H1 (cell line): ENCODE results near the gene MRPS34.

ENCODE experiments used
- CEBPB ChIP-seq: IDR thresholded peaks from 2 replicates; pipeline ENCODE4 v1.6.1; 2012; ENCODE audit warnings: low read depth, low read length
- CTBP2 ChIP-seq: IDR thresholded peaks from 2 replicates; pipeline ENCODE4 v1.7.0; 2011; ENCODE audit warnings: borderline replicate concordance, mild to moderate bottlenecking, moderate library complexity, mixed read lengths, low read length; ENCODE audit not compliant: insufficient read depth, insufficient read length
- EZH2 ChIP-seq: fragments of 200-600 bp; sonication (generic); IDR thresholded peaks from 2 replicates; pipeline ENCODE4 v1.7.1; 2012; ENCODE audit warnings: low read depth, mild to moderate bottlenecking, moderate library complexity, low read length, inconsistent platforms; ENCODE audit not compliant: severe bottlenecking
- FOSL1 ChIP-seq: IDR thresholded peaks from 2 replicates; pipeline ENCODE4 v1.6.1; 2011; ENCODE audit warnings: mild to moderate bottlenecking, low read depth, low read length, moderate library complexity; ENCODE audit not compliant: insufficient read depth
- NRF1 ChIP-seq: IDR thresholded peaks from 2 replicates; pipeline ENCODE4 v1.6.1; 2011; ENCODE audit warnings: mild to moderate bottlenecking, low read depth, low read length, improper control_type of control experiment
- POLR2A ChIP-seq, 2 experiments: IDR thresholded peaks; 1 replicate in 1 of 2; 2 replicates in 1 of 2; pipeline ENCODE4 v1.6.1; 2011; ENCODE audit warnings: low read depth in 2 of 2, low read length in 2 of 2, mild to moderate bottlenecking in 2 of 2; ENCODE audit errors: control extremely low read depth in 1 of 2
- YY1 ChIP-seq: IDR thresholded peaks from 2 replicates; pipeline ENCODE4 v1.6.1; 2011; ENCODE audit warnings: low read depth, mild to moderate bottlenecking, low read length
- TF ChIP-seq, protein P1 (sequence below), 3 experiments: IDR thresholded peaks; 1 replicate in 2 of 3; 2 replicates in 1 of 3; pipeline versions ENCODE4 v1.5.1 to v1.6.1; 2011; ENCODE audit warnings: low read length in 3 of 3, mild to moderate bottlenecking in 3 of 3, inconsistent platforms in 2 of 3, low read depth in 1 of 3, moderate library complexity in 1 of 3; ENCODE audit not compliant: insufficient read depth in 1 of 3; ENCODE audit errors: control extremely low read depth in 1 of 3

DNA sequence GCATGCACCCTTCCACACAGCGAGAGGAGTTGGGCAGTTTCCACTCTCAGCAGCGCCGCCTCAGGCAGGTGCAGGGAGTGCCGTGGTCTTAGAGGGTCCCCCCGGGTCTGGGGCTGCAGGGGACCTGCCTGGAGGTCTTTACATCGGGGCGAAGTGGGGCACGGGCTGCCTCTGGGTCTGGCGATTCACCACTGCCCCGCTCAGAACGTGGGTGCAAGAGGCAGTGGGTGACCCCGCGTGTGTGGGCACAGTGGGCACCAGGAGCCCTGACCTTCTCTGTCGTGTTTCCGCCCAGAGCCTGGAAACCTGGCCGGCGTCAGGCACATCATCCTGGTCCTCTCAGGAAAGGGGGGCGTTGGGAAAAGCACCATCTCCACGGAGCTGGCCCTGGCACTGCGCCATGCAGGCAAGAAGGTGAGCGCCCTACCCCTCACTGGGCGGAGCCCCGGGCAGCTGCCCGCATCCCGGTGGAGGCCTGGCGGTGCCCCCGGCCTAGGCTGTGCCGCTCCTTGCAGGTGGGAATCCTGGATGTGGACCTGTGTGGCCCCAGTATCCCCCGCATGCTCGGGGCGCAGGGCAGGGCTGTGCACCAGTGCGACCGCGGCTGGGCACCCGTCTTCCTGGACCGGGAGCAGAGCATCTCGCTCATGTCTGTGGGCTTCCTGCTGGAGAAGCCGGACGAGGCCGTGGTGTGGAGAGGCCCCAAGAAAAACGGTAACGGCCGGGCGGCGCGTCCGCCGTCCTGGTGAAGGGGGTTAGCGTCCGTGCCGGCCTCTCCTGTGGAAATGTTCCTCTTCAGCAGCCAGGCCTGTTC is 13.5 kb upstream of the MRPS34 start:
- no peak for TF ChIP-seq POLR2A (IDR thresholded peaks at IDR 0.05; ENCODE audit: control extremely low read depth in 1 of 2, low read depth in 2 of 2, low read length in 2 of 2)
- no peak for TF ChIP-seq CEBPB
- TF ChIP-seq EZH2 = no peak
- TF ChIP-seq, protein P1, sequence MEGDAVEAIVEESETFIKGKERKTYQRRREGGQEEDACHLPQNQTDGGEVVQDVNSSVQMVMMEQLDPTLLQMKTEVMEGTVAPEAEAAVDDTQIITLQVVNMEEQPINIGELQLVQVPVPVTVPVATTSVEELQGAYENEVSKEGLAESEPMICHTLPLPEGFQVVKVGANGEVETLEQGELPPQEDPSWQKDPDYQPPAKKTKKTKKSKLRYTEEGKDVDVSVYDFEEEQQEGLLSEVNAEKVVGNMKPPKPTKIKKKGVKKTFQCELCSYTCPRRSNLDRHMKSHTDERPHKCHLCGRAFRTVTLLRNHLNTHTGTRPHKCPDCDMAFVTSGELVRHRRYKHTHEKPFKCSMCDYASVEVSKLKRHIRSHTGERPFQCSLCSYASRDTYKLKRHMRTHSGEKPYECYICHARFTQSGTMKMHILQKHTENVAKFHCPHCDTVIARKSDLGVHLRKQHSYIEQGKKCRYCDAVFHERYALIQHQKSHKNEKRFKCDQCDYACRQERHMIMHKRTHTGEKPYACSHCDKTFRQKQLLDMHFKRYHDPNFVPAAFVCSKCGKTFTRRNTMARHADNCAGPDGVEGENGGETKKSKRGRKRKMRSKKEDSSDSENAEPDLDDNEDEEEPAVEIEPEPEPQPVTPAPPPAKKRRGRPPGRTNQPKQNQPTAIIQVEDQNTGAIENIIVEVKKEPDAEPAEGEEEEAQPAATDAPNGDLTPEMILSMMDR (IDR thresholded peaks at IDR 0.05; ENCODE audit: control extremely low read depth in 1 of 3, insufficient read depth in 1 of 3, low read depth in 1 of 3, low read length in 3 of 3) = peak; percentile 9 to 62 (median 36); a peak in 3 of 4 replicates
- TF ChIP-seq CTBP2 = no peak
- no peak for TF ChIP-seq FOSL1
- no peak for TF ChIP-seq YY1
- no peak for TF ChIP-seq NRF1
